Measurements from ENCODE around the gene PDIA5.
A peak's percentile ranks its signal among the peaks of the same experiment; 100 is the strongest.

PDIA5 gene

DNA sequence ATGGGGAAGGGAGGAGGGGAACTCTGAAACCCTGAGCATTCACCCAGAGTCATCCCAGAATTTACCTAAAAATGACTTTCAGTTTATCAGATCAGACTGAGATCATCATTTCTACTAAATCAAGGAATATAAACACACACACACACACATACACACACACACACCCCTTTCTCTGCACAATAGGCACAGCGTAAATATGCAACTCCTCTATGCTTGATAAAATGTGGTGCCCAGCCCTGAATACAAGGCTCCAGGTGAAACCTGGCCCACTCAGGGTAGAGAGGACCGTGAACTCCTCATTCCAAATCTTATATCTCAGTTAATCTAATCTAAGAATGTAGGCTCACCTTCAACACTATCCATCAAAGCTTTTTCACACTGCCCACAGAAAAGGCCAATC lies 103.1 kb downstream of the PDIA5 start:
- DNase-seq = no peak

DNA sequence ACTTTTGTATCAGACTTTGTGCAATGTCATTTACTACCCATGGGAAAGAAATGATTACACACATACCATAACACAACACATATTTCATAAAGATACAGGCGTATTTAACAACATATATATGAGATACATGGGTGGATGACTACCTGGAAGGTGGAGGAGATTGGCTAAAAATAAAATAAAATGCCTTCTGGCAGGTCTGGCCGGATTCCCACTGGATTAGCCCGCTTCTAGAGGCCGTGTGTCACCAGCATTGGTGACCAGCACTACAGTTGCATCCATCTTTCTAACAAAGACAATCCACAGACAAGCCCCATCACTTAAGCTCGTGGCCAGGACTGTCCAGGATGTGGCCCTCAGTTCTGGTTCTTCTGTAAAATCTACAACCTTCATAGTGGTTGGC lies 114.0 kb downstream of the PDIA5 start:
- no peak for DNase-seq

DNA sequence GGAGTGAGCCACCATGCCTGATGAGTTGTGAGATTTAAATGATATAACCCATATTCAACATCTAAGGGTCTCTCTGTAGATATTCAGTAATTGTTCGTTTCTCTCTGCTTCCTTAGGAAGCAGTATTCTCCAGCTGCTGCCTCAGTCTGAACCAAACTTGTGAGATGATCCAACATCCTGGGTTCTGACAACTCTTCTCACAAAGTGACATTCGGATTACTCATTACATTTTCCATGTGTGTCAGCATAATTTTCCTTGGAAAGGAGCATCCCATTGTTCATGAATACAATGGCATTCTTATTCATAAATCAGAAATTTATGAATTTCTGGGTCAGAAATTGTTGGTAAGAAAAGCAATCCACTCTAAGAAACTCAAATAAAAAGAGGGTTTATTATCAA lies 119.9 kb downstream of the PDIA5 start:
- DNase-seq = no peak

DNA sequence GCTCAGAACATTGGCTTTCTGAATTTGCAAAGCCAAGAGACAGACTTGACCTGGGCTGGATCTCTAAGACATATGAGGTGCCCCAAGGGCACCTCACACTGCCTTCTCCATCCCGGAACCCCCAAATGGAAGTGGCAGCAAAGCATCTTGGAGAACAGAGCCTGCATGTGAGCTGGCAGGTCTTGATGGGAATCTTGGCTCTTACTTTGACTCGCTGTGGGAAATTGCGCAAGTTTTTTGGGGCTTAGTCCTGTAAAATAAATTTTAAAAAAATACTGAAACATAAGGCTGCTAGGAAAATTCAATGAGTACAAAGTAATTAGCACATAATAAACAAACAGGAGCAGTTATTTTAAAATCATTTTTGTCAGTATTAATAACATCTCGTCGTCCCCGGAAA lies 121.2 kb downstream of the PDIA5 start:
- DNase-seq = no peak

DNA sequence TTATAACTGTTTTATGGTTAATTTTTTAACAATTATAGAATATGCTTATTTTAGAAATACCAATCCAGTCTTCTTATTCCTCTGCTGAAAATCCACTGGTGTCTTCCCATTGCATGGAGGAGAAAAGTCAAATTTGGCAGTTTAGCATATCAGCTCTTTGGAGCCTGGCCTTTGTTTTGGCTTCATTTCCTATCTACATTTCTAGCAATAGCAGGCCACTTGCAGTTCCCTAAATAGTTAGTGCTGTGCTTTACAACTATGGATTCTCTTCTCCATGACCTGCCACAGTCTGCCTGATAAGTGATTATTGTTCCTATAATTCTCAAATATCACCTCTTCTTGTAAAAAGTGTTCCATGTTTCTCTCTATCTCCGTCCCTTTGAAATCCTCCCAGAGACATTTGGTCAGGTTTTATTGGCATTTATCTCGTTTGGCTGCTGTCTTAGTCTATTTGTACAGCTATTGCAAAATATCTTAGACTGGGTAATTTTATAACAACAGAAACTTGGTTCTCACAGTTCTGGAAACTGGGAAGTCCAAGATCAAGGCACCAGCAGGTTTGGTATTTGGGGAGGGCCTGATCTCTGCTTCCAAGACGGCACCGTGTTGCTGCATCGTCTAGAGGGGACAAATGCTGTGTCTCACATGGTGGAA lies 126.8 kb downstream of the PDIA5 start:
- no peak for DNase-seq

DNA sequence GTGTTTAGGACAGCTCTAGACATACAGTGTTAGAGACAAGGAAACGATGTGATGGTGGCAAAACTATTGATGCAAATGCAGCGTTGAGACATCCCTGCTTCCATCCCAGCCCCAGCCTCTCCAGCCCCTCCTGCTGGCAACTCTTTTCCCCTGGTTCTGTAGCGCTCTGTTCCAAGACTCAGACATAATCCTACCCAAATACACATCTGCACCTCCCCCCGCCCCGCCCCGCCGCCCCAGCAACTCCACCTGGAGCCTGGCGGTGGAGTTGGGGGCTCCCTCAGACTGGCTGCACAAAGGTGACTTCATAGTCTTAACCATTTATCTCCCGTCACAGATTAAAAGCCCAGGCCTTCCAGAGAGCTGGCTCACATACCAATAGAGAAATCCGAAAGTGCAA lies 127.7 kb downstream of the PDIA5 start:
- no peak for DNase-seq

DNA sequence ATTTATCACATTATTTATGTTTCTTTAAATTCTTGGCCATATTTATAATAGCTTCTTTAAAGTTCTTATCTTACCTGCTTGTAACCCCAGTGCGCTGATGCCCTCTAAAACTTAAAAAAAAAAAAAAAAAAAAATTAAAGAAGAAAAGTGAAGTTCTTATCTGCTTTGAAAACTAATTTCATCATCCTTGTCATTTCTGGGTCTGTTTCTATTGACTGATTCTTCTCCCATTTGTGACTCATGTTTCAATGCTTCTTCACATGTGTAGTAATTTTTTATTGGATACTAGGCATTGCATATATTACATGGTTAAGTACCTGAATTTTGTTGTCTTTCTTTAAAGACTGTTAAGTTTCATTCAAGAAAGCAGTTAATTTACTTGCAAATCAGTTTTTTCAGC lies 131.5 kb downstream of the PDIA5 start:
- DNase-seq = no peak

DNA sequence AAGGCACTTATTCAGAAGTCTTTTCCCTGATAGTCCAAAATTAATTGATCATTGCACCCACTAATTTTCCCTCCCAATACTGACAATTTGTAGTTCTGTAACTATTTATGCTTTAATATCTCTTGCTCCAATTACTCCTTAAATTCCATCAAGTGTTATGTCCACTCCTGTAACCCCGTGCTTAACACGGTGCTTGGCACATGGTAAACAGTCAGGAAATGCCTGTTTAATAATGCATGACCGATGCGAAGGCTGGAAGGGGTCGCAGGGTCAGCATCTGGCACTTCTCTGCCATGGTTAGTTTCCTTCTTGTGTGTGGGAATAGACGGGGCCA lies 134.4 kb downstream of the PDIA5 start:
- no peak for DNase-seq

DNA sequence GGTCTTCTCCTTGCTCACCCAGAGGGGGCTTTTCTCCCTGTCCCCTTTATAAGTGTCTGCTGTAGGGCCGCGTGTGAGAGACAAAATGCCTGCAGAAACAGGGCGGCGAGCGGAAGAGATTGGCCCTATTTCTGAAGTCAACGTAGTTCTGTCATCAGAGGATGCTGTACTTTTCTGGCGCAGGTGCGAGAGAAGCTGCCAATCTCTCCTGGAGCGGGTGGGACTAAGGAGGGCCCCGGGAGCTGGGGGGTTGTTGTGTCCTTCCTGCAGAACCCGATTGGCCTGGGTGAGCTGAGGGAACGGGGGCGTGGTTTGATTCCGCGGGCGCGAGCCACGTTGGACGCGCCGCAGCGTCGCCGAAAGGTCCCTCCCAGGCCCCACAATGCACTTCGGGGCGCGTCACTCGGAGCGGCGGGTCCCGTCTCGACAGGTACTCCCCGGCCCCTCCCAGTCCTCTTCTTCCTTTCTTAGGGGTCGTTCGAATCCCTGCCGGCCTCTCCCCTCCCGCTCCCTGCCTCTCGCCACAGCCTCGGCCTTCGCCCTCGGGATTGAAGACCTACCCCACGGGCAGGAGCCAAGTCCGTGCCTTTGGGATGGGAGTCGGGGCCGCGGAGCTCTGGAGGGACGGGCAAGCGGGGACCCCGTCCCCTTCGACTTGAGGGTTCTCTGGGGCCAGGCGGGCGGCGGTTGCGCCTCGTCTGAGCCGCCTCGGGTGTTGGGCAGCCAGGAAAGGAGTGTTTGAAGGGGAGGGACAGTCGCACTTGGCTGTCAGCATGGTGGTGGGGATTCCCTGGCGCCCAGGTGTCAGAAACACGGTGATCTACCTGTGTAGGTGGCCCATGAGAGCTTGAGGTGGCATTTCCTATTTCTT lies 135.0 kb downstream of the PDIA5 start, which contains the start of gene SEC22A:
TSS of gene SEC22A (plus strand) at position 387 of the 871 bp plus-strand sequence. CDS start 7,275 bp downstream, outside the sequence.
- DNase-seq = peak; percentile 93

DNA sequence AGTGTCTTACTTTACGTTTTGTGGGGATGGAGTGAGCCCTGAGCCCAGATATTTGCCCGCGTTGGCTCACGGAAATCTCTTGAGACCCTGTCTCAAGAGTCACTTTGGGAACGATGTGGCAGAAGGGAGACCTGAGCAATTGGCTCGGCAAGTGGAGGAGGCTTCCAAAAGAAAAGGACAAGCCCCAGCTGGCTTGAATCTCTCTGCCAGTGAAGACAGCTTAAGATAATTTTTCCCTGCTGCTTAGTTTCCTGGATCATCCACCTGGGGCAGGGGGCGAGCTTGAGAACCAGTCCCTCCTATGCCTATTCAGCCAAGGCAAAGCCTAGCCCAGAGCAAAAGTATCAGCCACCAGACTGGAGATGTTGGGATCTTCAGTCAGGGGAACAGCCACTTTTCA lies 135.6 kb downstream of the PDIA5 start:
- peak; percentile 3 for DNase-seq
